GM23338 (cell line): ENCODE data around the gene PAQR5. TPM values are rescaled to one million over a fixed set of nuclear protein-coding genes. Genes with fewer than 3 reads are reported as not detected.

ENCODE experiments used
- ATAC-seq: fragments of 200-7000 bp; cut with Tn5 transposase; 3 replicates; pipeline ENCODE4 v1.9.1; 2020
- DNase-seq: peaks from one replicate; pipeline ENCODE4 v3.0.0-alpha.2; 2015; ENCODE audit warnings: low spot score
- H2AFZ ChIP-seq: fragments of 200-600 bp; sonication (generic); 2 replicates; pipeline ENCODE4 v1.8.0; 2016; ENCODE audit warnings: antibody characterized with exemption, mild to moderate bottlenecking, moderate library complexity
- H3F3A ChIP-seq: fragments of 200-600 bp; sonication (generic); replicated peaks from 2 replicates; pipeline ENCODE4 v1.8.0; 2017; ENCODE audit warnings: antibody characterized with exemption, mixed run types, low read depth
- H3K27ac ChIP-seq: fragments of 200-600 bp; sonication (generic); 2 replicates; pipeline ENCODE4 v1.6.1; 2016; ENCODE audit warnings: low read depth
- H3K27me3 ChIP-seq: fragments of 200-600 bp; sonication (generic); 2 replicates; pipeline ENCODE4 v1.8.0; 2016; ENCODE audit warnings: mild to moderate bottlenecking, mixed run types, moderate library complexity; ENCODE audit not compliant: insufficient read depth
- H3K36me3 ChIP-seq: fragments of 200-600 bp; sonication (generic); 2 replicates; pipeline ENCODE4 v1.8.0; 2016; ENCODE audit warnings: mild to moderate bottlenecking; ENCODE audit not compliant: insufficient read depth
- H3K4me1 ChIP-seq: fragments of 200-600 bp; sonication (generic); 2 replicates; pipeline ENCODE4 v1.8.0; 2016; ENCODE audit warnings: mild to moderate bottlenecking, moderate library complexity; ENCODE audit not compliant: insufficient read depth
- H3K4me2 ChIP-seq: fragments of 200-600 bp; sonication (generic); 2 replicates; pipeline ENCODE4 v1.7.1; 2017; ENCODE audit warnings: mixed run types
- H3K4me3 ChIP-seq: fragments of 200-600 bp; sonication (generic); 2 replicates; pipeline ENCODE4 v1.6.1; 2016; ENCODE audit warnings: mixed run types
- H3K79me2 ChIP-seq: fragments of 200-600 bp; sonication (generic); replicated peaks from 2 replicates; pipeline ENCODE4 v1.8.0; 2017; ENCODE audit warnings: mild to moderate bottlenecking; ENCODE audit not compliant: insufficient read depth
- H3K9me2 ChIP-seq: fragments of 200-600 bp; sonication (generic); 2 replicates; pipeline ENCODE4 v1.8.0; 2017; ENCODE audit not compliant: insufficient read depth
- H4K20me1 ChIP-seq: fragments of 200-600 bp; sonication (generic); replicated peaks from 2 replicates; pipeline ENCODE4 v1.8.0; 2017; ENCODE audit warnings: mild to moderate bottlenecking; ENCODE audit not compliant: insufficient read depth
- H3K27ac Mint-ChIP-seq: 2 replicates; pipeline ENCODE4 v1.8.0; 2020; ENCODE audit warnings: inconsistent platforms, mild to moderate bottlenecking, moderate library complexity, mixed read lengths
- H3K27me3 Mint-ChIP-seq: 3 replicates; pipeline ENCODE4 v1.8.0; 2022; ENCODE audit warnings: low read depth, mild to moderate bottlenecking, moderate library complexity, mixed read lengths, inconsistent platforms; ENCODE audit not compliant: insufficient read depth, poor library complexity
- H3K36me3 Mint-ChIP-seq: 3 replicates; pipeline ENCODE4 v1.8.0; 2021; ENCODE audit warnings: low read depth, mild to moderate bottlenecking, inconsistent platforms, moderate library complexity, mixed read lengths
- H3K4me1 Mint-ChIP-seq: 3 replicates; pipeline ENCODE4 v1.8.0; 2020; ENCODE audit warnings: mild to moderate bottlenecking, inconsistent platforms, mixed read lengths
- H3K4me3 Mint-ChIP-seq: 3 replicates; pipeline ENCODE4 v1.8.0; 2021; ENCODE audit warnings: moderate library complexity, mild to moderate bottlenecking, inconsistent platforms, mixed read lengths
- H3K9me3 Mint-ChIP-seq: 3 replicates; pipeline ENCODE4 v1.8.0; 2020; ENCODE audit warnings: moderate library complexity, mild to moderate bottlenecking, inconsistent platforms, mixed read lengths
- POLR2AphosphoS5 ChIP-seq: IDR thresholded peaks from 2 replicates; pipeline ENCODE4 v1.6.1; 2016; ENCODE audit warnings: antibody characterized with exemption, low read depth
- long read RNA-seq: library from polyadenylated mRNA; unstranded; transcript quantifications from one replicate; pipeline ENCODE4 v2.0.0, GENCODE V29; 2020; ENCODE audit not compliant: unreplicated experiment
- polyA plus RNA-seq: library from polyadenylated mRNA; unstranded; fragments of >200 nt; fragmentation: Nextera tagmentation; extraction: Ambion mirVana; gene quantifications from 2 replicates; pipeline ENCODE4 v1.2.1, GENCODE V29; 2016
- total RNA-seq: library from RNA; depleted of rRNA; stranded (reverse); fragments of >200 nt; shearing (Covaris generic); gene quantifications from 2 replicates; pipeline ENCODE4 v1.2.3, GENCODE V29; 2014; rRNA removed
- TF ChIP-seq, protein P1 (sequence below): fragments of 250-450 bp; sonication (Bioruptor Pico); IDR thresholded peaks from 2 replicates; pipeline ENCODE4 v1.5.0; 2020; ENCODE audit warnings: mild to moderate bottlenecking, moderate library complexity

Gene PAQR5, protein sequence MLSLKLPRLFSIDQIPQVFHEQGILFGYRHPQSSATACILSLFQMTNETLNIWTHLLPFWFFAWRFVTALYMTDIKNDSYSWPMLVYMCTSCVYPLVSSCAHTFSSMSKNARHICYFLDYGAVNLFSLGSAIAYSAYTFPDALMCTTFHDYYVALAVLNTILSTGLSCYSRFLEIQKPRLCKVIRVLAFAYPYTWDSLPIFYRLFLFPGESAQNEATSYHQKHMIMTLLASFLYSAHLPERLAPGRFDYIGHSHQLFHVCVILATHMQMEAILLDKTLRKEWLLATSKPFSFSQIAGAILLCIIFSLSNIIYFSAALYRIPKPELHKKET
- total RNA-seq (14.5 and 17.7 TPM in 2 replicates), polyA plus RNA-seq (8.7 and 10.0 TPM in 2 replicates)
- long read RNA-seq, full-length matches to known transcripts: 1 of 2 reads
- long read RNA-seq, partial matches to known transcripts: 1 of 2 reads
- long read RNA-seq, other reads (novel, unspliced or antisense): 0 of 2 reads

DNA sequence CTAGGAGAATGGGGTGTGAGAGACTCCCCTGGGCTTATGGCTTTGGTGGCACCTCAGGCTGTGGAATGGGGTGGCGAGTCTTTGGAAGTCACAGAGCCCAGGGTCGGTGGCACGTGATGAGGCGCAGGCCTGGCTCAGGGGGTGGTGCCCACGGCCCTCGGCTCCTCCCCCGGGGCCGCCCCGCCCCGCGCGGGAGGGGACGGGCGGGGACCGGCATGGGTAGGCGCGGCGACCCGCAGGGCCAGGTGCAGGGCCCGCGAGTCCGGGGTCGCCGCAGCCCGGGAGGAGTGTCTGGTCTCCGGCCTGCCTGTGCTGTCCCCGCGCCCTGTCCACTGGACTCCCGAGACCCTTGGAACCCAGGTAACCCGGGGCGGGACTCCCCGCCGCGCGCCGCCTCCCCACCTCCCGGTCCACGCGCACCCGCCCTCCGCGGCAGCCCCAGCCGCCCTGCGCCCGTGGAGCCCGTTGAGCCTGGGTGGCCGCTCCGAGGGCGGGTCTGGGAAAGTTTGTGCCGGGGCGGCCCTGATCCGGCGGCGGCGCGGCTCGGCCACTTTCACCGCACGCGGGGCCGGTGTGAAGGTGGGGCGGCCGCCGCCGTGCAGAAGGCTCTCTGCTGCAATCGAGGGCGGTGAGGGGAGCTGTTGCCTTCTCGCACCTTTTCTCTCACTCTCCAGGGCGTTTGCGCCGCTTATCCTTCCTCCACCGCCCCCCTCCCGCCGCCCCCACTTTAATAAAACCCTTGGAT is at the start of gene PAQR5:
TSS of gene PAQR5 (plus strand) at position 216 of the 745 bp plus-strand sequence. CDS start 61,169 bp downstream, outside the sequence.
- Histone ChIP-seq H3K36me3 (no peaks in the 10 kb centered on the region), H3K27me3 (peaks cover 35% of the 10 kb centered on the region), H3K79me2 (no peaks in the 10 kb centered on the region), H2AFZ (peak within 1 kb of the TSS; percentile 100), H3K27ac (no peak within 1 kb of the TSS), H3K4me3 (peak within 1 kb of the TSS; percentile 74), H3K4me1 (peaks cover 12% of the 10 kb centered on the region; the same call in 1 of the 2 replicates), H4K20me1 (no peaks in the 10 kb centered on the region; the same call in 1 of the 2 replicates), H3F3A (no peaks in the 10 kb centered on the region; the same call in 1 of the 2 replicates), H3K4me2 (peak within 1 kb of the TSS; percentile 96), H3K9me2 (no peaks in the 10 kb centered on the region)
- Mint-ChIP-seq H3K36me3 (no peaks in the 10 kb centered on the region), H3K4me1 (peaks cover 17% of the 10 kb centered on the region), H3K4me3 (peak within 1 kb of the TSS; percentile 71), H3K27me3 (peaks cover 36% of the 10 kb centered on the region), H3K9me3 (no peaks in the 10 kb centered on the region), H3K27ac (no peak within 1 kb of the TSS)
- peak; percentile 61 for DNase-seq
- peak; percentile 76 for ATAC-seq
- peak; percentile 40 for TF ChIP-seq POLR2AphosphoS5
- TF ChIP-seq, protein P1, sequence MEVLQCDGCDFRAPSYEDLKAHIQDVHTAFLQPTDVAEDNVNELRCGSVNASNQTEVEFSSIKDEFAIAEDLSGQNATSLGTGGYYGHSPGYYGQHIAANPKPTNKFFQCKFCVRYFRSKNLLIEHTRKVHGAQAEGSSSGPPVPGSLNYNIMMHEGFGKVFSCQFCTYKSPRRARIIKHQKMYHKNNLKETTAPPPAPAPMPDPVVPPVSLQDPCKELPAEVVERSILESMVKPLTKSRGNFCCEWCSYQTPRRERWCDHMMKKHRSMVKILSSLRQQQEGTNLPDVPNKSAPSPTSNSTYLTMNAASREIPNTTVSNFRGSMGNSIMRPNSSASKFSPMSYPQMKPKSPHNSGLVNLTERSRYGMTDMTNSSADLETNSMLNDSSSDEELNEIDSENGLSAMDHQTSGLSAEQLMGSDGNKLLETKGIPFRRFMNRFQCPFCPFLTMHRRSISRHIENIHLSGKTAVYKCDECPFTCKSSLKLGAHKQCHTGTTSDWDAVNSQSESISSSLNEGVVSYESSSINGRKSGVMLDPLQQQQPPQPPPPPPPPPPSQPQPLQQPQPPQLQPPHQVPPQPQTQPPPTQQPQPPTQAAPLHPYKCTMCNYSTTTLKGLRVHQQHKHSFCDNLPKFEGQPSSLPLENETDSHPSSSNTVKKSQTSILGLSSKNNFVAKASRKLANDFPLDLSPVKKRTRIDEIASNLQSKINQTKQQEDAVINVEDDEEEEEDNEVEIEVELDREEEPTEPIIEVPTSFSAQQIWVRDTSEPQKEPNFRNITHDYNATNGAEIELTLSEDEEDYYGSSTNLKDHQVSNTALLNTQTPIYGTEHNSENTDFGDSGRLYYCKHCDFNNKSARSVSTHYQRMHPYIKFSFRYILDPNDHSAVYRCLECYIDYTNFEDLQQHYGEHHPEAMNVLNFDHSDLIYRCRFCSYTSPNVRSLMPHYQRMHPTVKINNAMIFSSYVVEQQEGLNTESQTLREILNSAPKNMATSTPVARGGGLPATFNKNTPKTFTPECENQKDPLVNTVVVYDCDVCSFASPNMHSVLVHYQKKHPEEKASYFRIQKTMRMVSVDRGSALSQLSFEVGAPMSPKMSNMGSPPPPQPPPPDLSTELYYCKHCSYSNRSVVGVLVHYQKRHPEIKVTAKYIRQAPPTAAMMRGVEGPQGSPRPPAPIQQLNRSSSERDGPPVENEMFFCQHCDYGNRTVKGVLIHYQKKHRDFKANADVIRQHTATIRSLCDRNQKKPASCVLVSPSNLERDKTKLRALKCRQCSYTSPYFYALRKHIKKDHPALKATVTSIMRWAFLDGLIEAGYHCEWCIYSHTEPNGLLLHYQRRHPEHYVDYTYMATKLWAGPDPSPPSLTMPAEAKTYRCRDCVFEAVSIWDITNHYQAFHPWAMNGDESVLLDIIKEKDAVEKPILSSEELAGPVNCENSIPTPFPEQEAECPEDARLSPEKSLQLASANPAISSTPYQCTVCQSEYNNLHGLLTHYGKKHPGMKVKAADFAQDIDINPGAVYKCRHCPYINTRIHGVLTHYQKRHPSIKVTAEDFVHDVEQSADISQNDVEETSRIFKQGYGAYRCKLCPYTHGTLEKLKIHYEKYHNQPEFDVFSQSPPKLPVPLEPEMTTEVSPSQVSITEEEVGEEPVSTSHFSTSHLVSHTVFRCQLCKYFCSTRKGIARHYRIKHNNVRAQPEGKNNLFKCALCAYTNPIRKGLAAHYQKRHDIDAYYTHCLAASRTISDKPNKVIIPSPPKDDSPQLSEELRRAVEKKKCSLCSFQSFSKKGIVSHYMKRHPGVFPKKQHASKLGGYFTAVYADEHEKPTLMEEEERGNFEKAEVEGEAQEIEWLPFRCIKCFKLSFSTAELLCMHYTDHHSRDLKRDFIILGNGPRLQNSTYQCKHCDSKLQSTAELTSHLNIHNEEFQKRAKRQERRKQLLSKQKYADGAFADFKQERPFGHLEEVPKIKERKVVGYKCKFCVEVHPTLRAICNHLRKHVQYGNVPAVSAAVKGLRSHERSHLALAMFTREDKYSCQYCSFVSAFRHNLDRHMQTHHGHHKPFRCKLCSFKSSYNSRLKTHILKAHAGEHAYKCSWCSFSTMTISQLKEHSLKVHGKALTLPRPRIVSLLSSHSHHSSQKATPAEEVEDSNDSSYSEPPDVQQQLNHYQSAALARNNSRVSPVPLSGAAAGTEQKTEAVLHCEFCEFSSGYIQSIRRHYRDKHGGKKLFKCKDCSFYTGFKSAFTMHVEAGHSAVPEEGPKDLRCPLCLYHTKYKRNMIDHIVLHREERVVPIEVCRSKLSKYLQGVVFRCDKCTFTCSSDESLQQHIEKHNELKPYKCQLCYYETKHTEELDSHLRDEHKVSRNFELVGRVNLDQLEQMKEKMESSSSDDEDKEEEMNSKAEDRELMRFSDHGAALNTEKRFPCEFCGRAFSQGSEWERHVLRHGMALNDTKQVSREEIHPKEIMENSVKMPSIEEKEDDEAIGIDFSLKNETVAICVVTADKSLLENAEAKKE (CRISPR knock-in tag): no peak
